Measurements from ENCODE around the gene SHROOM3. TPM values are rescaled to one million over a fixed set of nuclear protein-coding genes. Genes with fewer than 3 reads are reported as not detected.

SHROOM3 gene
- total RNA-seq, 4 donors from 2014 or later, result 20.3 to 50.9 (median 34.9) TPM

GRCh38 chr4:76558396-76559235 is 123.6 kb downstream of the SHROOM3 start:
- no peak for DNase-seq
- no peaks in the 10 kb centered on the region for H3K36me3 ChIP-seq
- TF ChIP-seq, protein P1, sequence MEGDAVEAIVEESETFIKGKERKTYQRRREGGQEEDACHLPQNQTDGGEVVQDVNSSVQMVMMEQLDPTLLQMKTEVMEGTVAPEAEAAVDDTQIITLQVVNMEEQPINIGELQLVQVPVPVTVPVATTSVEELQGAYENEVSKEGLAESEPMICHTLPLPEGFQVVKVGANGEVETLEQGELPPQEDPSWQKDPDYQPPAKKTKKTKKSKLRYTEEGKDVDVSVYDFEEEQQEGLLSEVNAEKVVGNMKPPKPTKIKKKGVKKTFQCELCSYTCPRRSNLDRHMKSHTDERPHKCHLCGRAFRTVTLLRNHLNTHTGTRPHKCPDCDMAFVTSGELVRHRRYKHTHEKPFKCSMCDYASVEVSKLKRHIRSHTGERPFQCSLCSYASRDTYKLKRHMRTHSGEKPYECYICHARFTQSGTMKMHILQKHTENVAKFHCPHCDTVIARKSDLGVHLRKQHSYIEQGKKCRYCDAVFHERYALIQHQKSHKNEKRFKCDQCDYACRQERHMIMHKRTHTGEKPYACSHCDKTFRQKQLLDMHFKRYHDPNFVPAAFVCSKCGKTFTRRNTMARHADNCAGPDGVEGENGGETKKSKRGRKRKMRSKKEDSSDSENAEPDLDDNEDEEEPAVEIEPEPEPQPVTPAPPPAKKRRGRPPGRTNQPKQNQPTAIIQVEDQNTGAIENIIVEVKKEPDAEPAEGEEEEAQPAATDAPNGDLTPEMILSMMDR (IDR thresholded peaks at IDR 0.05), result no peak
- TF ChIP-seq POLR2A (IDR thresholded peaks at IDR 0.05), result no peak
- no peak overlapping the region for H3K27ac ChIP-seq
- peaks cover 0 to 19% (median 0%) of the 10 kb centered on the region in 3 donors for H3K4me1 ChIP-seq
- H3K27me3 ChIP-seq, result no peaks in the 10 kb centered on the region
- WGBS, 2 donors, result 65 to 70% methylated on average over 5 of the region's 5 CpGs
- intact Hi-C loops (cut with DNase I), result no loop called here
- no peak overlapping the region for H3K4me3 ChIP-seq
- no peaks in the 10 kb centered on the region for H3K9me3 ChIP-seq

- Histone ChIP-seq H3K27me3 (no peaks in the 10 kb centered on the region), H3K4me1 (peaks cover 0 to 19% (median 0%) of the 10 kb centered on the region in 3 donors), H3K9me3 (no peaks in the 10 kb centered on the region), H3K27ac (no peak overlapping the region), H3K36me3 (no peaks in the 10 kb centered on the region), H3K4me3 (no peak overlapping the region)
- intact Hi-C loops (cut with DNase I), result no loop called here
- no peak for DNase-seq
- TF ChIP-seq, protein P1 (IDR thresholded peaks at IDR 0.05), result no peak
- TF ChIP-seq POLR2A (IDR thresholded peaks at IDR 0.05), result no peak
- WGBS, 2 donors, result 44 to 51% methylated on average over 13 of the region's 13 CpGs
Observed at GRCh38 chr4:76559236-76560071, 124.4 kb downstream of the SHROOM3 start.

DNA sequence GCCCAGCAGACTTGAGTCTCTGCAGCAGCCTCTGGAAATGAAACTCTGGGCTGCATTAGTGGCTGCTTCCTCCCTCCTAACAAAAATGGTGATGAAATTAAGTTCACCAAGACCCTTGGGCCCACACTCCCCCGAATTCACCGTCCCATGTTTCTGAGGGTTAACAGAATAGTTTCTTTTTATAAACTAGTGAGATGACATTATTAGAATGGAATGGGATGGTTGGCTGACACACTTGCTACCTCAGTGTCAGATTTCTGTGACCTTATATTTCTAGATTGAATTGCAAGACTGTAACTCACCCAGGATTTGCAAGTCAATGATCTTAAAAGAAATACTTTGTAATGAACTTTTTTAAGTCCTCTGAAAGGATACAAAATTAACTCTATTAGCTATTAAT is 127.1 kb downstream of the SHROOM3 start:
- intact Hi-C loops (cut with DNase I), result no loop called here
- no peak for TF ChIP-seq POLR2A (IDR thresholded peaks at IDR 0.05)
- TF ChIP-seq, protein P1 (IDR thresholded peaks at IDR 0.05), result no peak
- Histone ChIP-seq H3K4me1 (peaks cover 0 to 19% (median 0%) of the 10 kb centered on the region in 3 donors), H3K36me3 (no peaks in the 10 kb centered on the region), H3K27ac (no peak overlapping the region), H3K4me3 (no peak overlapping the region), H3K9me3 (no peaks in the 10 kb centered on the region), H3K27me3 (no peaks in the 10 kb centered on the region)
- WGBS, 2 donors, result 50 to 61% methylated on average over 2 of the region's 2 CpGs
- no peak for DNase-seq

GRCh38 chr4:76562836-76563453 is 127.9 kb downstream of the SHROOM3 start:
- intact Hi-C loops (cut with DNase I), result no loop called here
- Histone ChIP-seq H3K4me1 (peaks cover 0 to 19% (median 0%) of the 10 kb centered on the region in 3 donors), H3K36me3 (no peaks in the 10 kb centered on the region), H3K27ac (no peak overlapping the region), H3K27me3 (no peaks in the 10 kb centered on the region), H3K4me3 (no peak overlapping the region), H3K9me3 (no peaks in the 10 kb centered on the region)
- 54 to 74% methylated on average over 4 of the region's 4 CpGs for WGBS, 2 donors
- no peak for DNase-seq
- TF ChIP-seq, protein P1 (IDR thresholded peaks at IDR 0.05), result no peak
- no peak for TF ChIP-seq POLR2A (IDR thresholded peaks at IDR 0.05)
